ENCODE measurements around the gene TXK.

The TXK gene

GRCh38 chr4:48129307-48130014, 4.6 kb downstream of the TXK start:
- no peak overlapping the region for H3K4me3 ChIP-seq (replicated peaks; ENCODE audit: low read depth, low read length)
- TF ChIP-seq CTCF (IDR thresholded peaks at IDR 0.05; ENCODE audit: low read depth, low read length, missing control alignments), result no peak
- DNase-seq (ENCODE audit: extremely low read depth, low read depth), result no peak

GRCh38 chr4:48127682-48128404, 6.2 kb downstream of the TXK start:
- DNase-seq (ENCODE audit: extremely low read depth, low read depth), result peak; percentile 93
- TF ChIP-seq CTCF (IDR thresholded peaks at IDR 0.05; ENCODE audit: low read depth, low read length, missing control alignments), result peak; percentile 69
- no peak overlapping the region for H3K4me3 ChIP-seq (replicated peaks; ENCODE audit: low read depth, low read length)

- H3K4me3 ChIP-seq (replicated peaks; ENCODE audit: low read depth, low read length), result no peak overlapping the region
- DNase-seq (ENCODE audit: extremely low read depth, low read depth), result no peak
- TF ChIP-seq CTCF (IDR thresholded peaks at IDR 0.05; ENCODE audit: low read depth, low read length, missing control alignments), result no peak
Observed at GRCh38 chr4:48127231-48127630, 6.8 kb downstream of the TXK start.

GRCh38 chr4:48126621-48127020, 7.4 kb downstream of the TXK start:
- no peak overlapping the region for H3K4me3 ChIP-seq (replicated peaks; ENCODE audit: low read depth, low read length)
- no peak for DNase-seq (ENCODE audit: extremely low read depth, low read depth)
- no peak for TF ChIP-seq CTCF (IDR thresholded peaks at IDR 0.05; ENCODE audit: low read depth, low read length, missing control alignments)

GRCh38 chr4:48124870-48125269, 9.2 kb downstream of the TXK start:
- TF ChIP-seq CTCF (IDR thresholded peaks at IDR 0.05; ENCODE audit: low read depth, low read length, missing control alignments), result no peak

GRCh38 chr4:48122756-48123155, 11.3 kb downstream of the TXK start:
- no peak for DNase-seq (ENCODE audit: extremely low read depth, low read depth)
- no peak overlapping the region for H3K4me3 ChIP-seq (replicated peaks; ENCODE audit: low read depth, low read length)
- TF ChIP-seq CTCF (IDR thresholded peaks at IDR 0.05; ENCODE audit: low read depth, low read length, missing control alignments), result no peak

More at GRCh38 chr4:48124870-48125269, 9.2 kb downstream of the TXK start:
- H3K4me3 ChIP-seq (replicated peaks; ENCODE audit: low read depth, low read length), result no peak overlapping the region
- DNase-seq (ENCODE audit: extremely low read depth, low read depth), result no peak
